Hematopoietic multipotent progenitor cell treated with erythropoietin and hydrocortisone succinate and interleukin-3 and kit ligand, for 17 days (in vitro differentiated cells): ENCODE data around the gene PPIG.
"Not testable (repeated sequence)": the region's sequence is repeated elsewhere in the genome, so short reads cannot be mapped to it uniquely, and the experiment has no call there.

Source experiments
- DNase-seq: peaks from one replicate; pipeline ENCODE4 v3.0.0-alpha.2; 2015; ENCODE audit warnings: low spot score

The PPIG gene

DNA sequence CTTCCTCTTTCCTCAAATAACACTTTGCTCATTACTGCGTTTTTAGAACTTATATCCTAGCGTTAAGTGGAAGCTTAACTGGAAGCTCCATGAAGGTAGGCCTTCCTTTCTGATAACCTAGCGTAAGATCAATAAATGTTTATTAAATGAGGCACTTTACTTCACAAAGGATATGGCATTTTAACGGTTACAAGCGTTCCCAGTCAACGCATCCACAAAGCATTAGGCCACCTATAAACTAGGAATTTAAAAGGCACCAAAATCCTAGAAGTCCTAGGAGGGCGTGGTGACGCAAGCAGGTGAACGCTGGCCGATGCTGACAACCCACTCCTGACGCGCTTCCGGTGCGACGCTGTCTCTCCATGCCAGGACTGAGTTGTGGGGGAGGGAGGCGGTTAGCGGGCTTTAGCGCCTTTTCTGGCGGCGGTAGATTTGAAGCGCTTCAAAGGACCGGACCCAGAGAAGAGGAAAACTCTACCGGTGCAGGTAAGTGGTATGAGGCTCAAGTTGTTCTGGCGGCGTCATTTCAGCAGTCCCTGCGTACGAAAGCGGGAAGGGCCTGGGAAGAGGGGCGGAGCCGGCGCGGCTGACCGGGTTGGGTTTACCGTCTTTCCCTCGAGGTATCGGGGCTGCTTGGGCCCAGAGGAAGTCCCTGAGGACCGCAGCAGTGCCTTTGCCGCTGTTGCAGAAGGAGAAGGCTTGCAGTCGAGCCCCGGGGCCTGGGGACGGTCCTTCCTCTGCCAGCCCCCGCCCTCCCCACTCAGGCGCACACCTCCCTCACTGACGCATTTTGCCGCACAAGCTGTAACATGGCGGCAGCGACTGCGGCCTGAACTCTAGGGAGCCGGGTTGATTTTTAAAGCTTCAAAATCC, at the start of gene PPIG:
Gene PPIG (plus strand): TSS at position 347 of the 873 bp plus-strand sequence. CDS start 19,691 bp downstream, outside the sequence.
- peak; percentile 87 for DNase-seq

DNA sequence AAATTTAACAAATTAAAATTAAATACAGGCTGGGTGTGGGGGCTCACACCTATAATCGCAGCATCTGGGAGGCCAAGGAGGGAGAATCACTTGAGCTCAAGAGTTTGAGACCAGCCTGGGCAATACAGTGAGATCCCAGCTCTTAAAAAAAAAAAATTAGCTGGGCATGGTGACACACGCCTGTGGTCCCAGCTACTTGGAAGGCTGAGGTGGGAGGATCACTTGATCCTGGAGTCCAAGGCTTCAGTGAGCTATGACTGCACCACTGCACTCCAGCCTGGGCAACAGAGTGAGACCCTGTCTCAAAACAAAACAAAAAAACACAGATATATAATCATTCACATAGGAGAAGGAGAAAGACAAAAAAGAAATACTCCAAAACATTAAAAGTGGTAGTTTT, 44.7 kb upstream of the PPIG start:
- not testable (repeated sequence) for DNase-seq

DNA sequence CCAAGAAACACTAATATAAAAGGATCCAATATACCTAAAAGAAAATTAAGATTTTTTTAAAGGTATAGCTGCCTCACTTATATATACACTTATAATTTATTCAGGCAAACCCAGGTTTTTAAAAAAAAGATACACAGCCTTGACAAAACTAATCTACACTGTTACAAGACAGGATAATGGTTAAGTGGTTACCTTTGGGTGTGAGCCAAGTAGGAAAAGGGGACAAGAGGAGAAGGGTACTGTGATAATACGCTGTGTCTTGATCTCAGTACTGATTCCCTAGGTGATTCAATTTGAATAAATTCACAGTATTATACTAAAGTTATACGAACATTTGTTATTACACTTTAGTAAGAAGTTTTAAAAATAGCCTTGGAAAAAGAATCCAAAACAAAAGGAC, 44.0 kb upstream of the PPIG start:
- DNase-seq: no peak

DNA sequence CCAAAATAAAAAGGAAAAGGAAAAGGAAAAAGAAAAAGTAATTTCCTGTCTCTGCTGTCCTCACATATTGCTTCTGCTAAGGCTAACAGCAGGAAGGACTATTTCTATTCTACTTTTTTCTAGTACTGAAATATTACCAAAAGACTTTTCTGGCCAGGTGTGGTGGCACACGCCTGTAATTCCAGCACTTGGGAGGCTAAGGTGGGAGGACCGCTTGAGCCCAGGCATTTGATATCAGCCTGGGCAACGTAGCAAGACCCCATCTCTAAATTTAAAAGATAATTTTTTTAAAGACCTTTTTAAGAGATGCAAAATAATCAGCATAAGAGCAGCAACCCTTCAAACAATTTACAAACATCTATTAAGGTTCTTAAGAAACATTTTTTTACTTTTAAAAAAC, 41.7 kb upstream of the PPIG start:
- no peak for DNase-seq

DNA sequence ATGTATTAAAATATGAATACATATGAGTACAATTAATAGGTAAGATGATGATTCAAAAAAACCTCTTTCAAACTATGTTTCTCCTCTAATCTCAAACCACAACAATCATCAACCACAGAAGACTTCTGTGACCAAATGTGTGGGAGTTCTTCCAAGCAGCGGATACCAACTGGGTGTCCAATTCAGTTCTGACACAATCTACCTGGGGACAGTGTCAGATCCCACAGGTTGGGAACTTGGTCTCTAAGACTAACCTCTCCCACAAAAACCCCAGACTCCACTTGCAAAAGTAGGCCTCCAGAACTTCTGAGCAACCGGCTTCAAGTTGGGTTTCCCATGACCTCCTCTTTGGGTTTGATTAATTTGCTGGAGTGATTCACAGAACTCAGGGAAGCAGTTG, 37.4 kb upstream of the PPIG start:
- no peak for DNase-seq

DNA sequence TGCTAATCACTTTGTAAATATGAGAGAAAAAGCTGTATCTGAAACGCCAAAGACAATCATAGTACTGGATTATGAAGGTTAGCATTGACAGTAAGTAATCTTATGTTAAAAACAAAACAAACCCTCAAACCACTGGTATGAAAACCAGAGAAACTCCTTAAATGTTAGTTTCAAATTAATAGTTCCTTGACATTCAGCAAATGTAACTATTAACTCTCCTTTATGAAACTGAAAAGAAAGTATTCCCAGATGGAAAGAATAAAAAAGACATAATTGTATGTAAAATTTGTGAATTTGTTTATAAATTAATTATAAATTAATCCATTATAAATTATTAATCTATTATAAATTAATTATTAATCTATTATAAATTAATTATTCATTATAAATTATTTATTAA, 22.8 kb upstream of the PPIG start:
- DNase-seq: no peak

DNA sequence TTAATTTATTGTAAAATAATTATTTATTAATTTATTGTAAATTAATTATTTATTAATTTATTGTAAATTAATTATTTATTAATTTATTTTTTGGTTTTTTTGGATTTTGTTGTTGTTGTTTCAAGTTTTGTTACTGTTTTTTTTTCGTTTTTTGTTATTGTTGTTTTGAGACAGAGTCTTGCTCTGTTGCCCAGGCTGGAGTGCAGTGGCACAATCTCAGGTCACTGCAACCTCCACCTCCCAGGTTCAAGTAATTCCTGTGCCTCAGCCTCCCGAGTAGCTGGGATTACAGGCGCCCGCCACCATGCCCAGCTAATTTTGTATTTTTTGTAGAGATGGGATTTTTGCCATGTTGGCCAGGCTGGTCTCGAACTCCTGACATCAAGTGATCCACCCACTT, 22.1 kb upstream of the PPIG start:
- DNase-seq: not testable (repeated sequence)

DNA sequence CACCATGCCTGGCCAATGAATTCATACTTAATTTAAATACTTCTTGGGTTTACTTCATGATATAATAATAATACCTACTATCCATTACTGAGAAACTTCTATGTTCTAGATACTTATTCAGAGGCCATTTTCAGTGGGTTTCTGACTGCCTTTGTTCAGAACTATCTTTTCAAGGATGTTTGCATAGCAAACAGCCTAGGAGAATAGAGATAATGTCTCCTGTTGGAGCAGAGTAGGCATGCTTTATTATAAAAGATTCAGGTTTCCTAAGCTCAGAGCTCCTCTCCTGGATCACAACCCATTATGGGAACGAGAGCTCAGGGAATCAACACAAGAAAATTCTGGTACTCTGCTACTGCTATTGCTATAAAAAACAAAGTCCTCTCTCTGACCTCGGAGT, 21.6 kb upstream of the PPIG start:
- no peak for DNase-seq

DNA sequence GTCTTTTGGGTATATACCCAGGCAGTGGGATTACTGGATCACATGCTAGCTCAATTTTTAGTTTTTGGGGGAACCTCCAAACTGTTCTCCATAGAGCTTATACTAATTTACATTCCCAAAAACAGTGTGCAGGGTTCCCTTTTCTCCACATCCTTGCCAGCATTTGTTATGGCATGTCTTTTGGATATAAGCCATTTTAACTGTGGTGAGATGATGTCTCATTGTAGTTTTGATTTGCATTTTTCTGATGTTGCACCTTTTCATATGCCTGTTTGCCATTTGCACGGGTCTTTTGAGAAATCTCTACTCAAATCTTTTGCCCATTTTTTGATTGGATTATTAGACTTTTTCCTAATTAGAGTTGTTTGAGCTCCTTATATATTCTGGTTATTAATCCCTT, 18.5 kb upstream of the PPIG start:
- no peak for DNase-seq

DNA sequence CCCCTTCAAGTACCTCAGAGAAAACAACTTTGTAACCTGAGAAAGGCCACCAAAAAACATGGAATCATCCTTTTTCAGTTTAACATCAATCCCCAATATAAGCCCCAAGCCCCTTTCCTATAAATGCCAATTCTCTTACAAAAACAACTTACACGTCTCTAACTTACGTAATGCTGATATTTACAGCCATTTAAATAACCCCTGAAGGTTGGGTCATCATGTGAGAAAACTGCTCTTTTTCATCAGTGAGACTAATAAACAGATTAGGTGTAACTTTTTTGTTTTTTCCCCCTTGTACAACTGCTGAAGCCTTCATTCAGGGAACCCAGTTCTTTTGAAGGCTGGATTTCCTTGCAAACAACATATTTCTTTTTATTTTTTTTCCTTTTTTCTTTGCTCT, 14.2 kb upstream of the PPIG start:
- no peak for DNase-seq

DNA sequence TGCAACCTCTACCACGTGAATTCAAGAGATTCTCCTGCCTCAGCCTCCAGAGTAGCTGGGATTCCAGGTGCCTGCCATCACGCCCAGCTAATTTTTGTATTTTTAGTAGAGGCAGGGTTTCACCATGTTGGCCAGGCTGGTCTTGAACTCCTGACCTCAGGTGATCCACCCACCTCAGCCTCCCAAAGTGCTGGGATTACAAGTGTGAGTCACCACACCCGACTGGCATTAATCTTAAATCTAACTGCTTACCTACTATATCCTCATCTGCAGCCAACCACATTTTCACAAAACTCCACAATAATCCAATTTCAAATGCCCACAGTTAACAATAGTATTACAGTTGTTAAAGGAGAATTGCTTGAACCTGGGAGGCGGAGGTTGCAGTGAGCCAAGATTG, 13.4 kb upstream of the PPIG start:
- not testable (repeated sequence) for DNase-seq

DNA sequence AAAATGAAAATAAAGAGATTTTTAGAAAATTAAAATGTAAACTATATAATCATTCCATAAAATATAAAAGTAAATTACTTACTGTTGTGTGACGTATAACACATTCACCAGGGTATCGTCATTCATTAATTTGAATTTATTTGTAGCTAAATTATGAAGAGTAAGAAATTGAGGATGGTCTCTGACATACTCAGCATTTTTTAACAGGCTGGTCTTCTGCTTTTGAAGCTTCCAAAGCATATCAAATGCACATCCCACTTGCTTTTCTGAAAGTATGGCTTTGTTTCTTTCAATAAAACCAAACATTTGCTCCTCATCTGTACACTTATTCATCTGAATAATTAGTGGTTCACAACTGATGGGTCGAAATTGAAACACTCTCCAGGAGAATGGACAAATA, 12.6 kb upstream of the PPIG start:
- no peak for DNase-seq

DNA sequence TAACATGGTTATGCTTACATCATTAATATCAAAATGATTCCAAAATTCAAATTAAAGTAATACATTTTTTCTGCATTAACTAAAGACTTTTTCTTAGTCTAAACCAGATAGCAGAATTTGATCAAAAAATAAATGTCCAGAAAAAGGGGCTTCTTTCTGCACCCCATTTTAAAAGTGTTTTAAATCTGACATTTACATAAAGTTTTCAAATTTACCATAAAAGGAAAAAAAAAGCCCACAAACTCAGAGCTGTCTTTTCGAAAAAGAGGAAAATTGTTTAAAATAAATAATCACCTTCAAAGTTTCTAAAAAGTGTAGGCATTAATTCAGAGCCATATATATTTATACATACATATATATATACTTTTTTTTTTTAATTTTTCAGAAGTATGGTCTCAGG, 12.0 kb upstream of the PPIG start:
- DNase-seq: no peak

DNA sequence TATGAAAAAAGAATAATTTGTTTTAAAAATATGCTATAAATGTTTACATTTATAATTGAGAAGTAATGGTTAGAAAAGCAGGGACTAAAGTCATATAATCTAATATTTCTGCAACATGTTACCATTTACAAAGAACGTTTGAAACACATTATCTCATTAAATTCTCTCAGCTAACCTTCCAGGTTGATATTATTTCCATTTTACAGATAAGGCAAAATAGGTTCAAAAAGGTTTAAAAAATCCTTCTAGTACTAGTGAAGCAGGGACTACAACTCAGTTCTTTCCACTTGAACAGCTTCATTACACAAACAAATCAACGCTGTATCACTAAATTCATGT, 11.4 kb upstream of the PPIG start:
- no peak for DNase-seq

DNA sequence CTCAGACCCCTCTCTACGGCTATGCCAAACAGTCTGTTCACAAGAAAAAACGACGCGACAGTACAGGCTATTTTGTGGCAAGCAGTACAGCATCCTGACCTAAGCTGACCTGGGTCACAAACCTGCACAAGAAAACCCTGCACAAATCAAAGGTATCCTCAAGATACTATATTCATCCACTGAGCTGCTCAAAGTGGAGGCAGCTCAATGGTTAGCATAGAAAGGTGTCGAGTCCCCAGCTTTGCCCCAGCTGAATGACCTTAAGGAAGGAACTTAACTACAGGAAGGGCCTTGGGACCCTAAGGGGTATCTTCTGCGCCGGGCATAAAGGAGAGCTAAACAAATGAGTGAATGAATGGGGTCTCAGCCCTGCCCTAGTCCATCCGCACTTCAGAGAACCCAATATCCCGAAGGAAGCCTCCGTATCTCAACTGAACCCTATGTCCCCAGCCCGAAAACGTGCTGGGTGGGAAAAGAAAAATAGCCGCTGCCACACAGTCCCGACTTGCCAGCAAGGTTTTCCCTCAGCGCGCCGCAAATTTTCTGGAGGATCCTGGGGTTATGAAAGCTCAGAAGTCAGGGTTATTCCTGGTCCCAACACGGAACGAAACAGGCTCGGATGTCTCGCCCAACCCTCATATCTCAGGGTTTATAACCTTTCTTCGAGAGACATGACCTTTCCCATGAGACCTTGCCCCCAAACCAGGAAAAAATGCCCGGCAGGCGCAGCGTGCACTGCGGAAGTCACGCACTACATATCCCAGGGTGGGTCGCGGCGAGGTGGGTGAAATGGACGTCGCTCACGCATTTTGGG, 10.8 kb upstream of the PPIG start, which contains the start of gene FASTKD1:
Gene FASTKD1 (minus strand): TSS at position 706 of the 814 bp plus-strand sequence. CDS start 1,836 bp downstream, outside the sequence.
- DNase-seq: peak; percentile 86

DNA sequence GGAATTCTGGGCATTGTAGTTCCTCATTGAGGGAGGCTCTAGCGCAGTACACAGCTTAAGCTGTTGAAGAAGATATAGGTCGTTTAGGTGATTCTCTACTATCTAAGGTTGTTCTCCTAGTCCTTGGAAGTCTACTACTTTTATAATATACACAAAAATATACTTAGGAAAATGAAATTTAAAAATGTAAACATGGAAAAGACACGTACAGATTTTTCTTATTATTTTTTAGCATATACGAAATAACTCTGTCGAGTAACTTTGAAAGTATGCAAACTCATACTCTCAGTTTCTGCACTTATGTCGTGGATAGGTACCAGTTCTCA, 10.2 kb upstream of the PPIG start:
- no peak for DNase-seq

DNA sequence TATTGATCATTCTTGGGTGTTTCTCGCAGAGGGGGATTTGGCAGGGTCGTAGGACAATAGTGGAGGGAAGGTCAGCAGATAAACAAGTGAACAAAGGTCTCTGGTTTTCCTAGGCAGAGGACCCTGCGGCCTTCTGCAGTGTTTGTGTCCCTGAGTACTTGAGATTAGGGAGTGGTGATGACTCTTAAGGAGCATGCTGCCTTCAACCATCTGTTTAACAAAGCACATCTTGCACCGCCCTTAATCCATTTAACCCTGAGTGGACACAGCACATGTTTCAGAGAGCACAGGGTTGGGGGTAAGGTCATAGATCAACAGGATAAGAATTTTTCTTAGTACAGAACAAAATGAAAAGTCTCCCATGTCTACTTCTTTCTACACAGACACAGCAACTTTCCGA, 9.6 kb upstream of the PPIG start:
- DNase-seq: not testable (repeated sequence)

DNA sequence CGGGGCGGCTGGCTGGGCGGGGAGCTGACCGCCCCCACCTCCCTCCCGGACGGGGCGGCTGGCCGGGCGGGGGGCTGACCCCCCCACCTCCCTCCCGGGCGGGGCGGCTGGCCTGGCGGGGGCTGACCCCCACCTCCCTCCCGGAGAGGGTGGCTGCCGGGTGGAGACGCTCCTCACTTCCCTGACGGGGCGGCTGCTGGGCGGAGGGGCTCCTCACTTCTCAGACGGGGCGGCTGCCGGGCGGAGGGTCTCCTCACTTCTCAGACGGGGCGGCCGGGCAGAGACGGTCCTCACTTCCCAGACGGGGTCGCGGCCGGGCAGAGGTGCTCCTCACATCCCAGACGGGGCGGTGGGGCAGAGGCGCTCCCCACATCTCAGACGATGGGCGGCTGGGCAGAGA, 8.9 kb upstream of the PPIG start:
- DNase-seq: not testable (repeated sequence)

DNA sequence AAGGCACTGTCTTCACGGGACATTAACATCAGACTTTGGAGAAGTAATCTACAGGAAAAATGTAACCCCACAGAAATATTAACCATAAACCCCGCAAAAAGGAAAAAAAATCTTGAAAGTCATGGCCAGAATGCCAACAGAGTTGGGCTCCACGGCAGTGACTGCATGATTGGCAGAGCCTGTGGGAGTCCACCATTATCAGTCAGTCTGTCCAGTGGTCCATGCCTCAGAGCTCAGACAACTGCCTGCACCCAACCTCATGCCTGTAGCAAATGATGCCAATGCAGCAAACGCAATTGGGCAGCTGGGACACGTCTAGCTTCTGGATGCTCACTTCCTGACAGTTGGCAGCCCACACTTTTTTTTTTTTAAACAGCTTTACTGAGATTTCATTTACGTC, 5.1 kb upstream of the PPIG start:
- no peak for DNase-seq

DNA sequence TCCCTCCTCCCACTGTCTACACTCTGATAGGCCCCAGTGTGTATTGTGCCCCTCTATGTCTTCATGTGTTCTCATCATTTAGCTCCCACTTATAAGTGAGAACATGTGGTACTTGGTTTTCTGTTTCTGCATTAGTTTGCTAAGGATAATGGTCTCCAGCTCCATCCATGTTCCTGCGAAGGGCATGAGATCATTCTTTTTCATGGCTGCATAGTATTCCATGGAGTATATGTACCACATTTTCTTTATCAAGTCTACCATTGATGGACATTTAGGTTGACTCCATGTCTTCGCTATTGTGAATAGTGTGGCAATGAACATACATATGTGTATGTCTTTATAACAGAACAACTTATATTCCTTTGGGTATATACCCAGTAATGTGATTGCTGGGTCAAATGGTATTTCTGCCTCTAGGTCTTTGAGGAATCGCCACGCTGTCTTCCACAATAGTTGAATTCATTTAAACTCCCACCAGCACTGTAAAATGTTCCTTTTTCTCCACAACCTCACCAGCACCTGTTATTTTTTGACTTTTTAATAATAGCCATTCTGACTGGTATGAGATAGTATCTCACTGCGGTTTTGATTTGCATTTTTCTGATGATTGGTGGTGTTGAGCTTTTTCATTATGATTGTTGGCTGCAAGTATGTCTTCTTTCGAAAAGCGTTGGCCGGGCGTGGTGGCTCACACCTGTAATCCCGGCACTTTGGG, 1.4 kb upstream of the PPIG start:
- DNase-seq: not testable (repeated sequence)

DNA sequence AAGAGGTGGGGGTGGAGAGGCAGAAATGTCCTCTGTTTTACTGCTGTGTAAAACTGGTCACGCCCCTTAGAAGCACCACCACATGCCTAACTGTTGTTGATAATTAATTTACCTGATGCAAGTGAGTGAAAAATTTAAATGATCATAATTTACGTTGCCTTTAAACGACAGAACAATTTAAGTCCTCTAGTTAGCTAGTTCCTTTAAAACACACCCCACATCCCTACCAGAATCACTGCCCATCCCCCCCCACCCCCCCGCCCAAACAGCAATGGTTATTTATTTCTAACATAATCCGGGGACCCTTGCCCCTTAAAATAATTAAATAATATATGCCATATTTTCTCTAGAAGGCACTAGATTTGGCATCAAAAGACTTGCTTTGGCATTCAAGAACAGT, 633 bp upstream of the PPIG start:
- DNase-seq: no peak

DNA sequence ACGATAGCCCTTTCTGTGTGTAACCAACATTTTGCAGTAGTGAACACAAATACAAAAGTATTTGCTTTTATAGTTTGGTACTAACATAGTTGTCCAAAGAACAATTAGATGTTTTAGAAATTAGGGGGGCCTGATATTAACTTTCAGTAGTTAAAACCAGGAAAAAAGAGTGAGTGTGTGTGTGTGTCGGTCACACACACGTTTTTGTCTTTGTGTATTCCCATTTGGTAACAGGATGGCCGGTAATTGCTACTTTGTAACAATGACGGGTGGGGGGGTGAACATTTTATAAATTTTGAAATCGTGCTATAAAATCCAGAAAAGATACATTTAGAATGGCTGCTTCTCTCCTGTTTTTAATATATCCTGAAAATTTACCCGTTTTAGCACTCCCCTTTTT, 1.5 kb downstream of the PPIG start:
- DNase-seq: no peak

DNA sequence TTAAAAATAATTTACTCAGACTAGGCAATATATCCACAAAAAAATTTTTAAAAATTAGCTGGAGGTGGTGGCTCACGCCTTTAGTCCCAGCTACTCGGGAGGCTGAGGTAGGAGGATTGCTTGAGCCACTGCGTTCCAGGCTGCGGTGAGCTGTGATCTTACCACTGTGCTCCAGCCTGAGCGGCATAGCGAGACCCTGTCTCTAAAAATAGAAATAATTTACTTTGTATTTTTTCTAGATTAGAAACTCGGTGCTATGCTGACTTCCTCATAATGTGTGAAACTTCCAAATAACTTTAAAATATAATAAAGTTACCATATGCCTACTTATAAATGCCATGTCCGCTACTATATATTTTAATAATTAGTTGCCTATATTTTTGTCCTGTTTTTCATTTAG, 6.7 kb downstream of the PPIG start:
- DNase-seq: no peak
